HG02759 (cell line): Measurements from ENCODE around the gene PLIN3.
"Not testable (repeated sequence)": the region's sequence is repeated elsewhere in the genome, so short reads cannot be mapped to it uniquely, and the experiment has no call there.

Experiments used
- ATAC-seq: cut with Tn5 transposase; IDR thresholded peaks from one replicate; pipeline ENCODE4 v1.9.1; 2021; ENCODE audit warnings: mild to moderate bottlenecking, moderate library complexity; ENCODE audit not compliant: unreplicated experiment

The PLIN3 gene

DNA sequence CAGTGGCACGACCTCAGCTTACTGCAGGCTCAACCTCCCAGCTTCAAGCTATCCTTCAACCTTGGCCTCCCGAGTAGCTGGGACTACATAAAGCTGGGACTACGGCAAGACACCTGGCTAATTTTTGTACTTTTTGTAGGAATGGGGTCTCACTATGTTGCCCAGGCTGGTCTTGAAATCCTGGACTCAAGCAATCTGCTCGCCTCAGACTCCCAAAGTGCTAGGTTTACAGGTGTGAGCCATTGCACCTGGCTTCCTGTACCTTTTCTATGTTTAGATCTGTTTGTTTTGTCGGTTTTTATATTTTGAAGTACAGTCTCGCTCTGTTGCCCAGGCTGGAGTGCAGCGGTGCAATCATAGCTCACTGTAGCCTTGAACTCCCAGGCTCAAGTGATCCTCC is 18.4 kb downstream of the PLIN3 start:
- no peak for ATAC-seq

DNA sequence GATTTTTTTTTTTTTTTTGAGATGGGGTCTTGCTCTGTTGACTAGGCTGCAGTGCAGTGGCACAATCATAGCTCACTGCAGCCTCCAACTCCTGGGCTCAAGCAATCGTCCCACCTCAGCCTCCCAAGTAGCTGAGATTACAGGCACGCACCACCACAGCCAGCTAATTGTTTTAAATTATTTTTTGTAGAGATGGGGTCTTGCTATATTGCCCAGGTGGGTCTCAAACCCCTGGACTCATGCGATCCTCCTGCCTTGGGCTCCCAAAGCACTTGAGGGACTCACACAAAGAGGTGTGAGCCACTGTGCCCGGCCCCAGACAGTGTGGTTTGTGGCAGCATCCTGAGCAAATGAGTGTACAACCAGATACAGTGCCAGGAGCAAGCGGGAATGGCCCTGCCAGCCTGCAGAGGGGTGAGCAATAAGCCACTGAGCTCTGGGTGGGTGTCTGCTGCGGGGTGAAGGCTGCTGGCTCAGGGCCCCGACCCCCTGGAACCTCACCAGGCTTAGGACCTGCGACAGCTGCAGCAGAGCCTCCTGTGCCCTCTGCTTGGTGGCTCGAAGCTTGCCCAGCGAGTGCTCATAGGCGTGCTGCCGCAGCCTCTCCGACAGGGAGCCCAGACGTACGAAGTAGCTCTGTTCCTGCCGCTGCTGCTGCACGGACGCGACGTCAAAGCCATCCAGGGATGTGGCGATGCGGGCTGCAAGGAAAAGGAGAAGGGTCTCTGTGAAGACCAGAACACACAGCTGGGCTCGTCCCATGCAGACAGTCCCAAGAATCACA is 20.1 kb downstream of the PLIN3 start:
- no peak for ATAC-seq

DNA sequence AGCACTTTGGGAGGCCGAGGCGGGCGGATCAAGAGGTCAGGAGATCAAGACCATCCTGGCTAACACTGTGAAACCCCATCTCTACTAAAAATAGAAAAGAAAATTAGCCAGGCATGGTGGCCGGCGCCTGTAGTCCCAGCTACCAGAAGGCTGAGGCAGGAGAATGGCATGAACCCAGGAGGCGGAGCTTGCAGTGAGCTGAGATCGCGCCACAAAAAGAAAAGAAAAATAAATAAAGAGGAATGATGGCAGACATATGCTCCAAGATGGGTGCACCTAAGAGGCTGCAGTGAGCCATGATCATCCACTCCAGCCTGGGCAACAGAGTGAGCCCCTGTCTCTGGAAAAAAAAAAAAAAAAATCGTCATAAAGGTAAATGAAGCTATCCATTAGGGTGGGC is 21.5 kb downstream of the PLIN3 start:
- ATAC-seq, result not testable (repeated sequence)

DNA sequence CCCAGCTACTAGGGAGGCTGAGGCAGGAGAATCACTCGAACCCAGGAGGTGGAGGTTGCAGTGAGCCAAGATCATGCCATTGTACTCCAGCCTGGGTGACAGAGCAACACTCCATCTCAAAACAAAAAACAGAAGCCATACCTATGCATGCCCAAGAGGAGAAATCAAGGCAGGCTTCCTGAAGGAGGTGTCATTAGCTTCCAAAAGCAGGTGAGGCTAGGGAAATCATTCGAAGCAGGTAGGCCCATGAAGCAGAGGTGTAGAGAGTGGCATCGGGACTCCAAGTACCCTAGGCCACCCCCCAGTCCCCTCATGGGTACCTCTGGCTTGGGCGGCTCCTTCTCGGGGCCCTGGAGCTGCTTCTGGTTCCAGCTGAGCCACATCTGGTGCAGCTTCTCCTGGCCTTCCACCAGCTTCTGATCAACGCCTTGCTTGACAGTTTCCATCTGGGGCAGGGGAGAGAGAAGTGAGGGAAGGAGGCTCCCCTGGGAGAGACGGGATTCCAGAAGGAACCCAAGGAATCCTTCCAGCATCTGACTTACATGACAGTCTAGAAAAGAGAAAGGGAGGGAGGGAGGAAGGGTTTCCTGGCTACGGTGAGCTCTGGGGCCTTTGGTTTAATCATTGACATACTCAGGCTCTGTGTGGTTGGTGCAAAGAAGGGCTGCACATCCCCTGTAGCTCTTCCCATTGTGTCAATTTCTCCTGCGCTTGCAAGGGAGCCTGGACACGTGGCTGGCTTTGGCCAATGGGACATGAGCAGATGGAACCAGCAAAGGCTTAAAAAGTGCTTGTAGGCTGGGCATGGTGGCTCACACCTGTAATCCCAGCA is 22.9 kb downstream of the PLIN3 start:
- ATAC-seq, result no peak

DNA sequence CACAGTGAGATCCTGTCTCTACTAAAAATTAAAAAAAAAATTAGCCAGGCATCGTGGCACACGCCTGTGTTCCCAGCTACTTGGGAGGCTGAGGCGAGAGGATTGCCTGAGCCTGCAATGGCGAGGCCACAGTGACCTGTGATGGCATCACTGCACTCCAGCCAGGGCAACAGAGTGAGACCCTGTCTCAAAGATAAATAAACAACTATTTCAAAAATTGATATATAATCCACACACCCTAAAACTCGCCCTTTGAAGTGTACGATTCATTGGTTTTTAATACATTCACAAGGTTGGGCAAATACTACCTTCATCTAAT is 23.9 kb downstream of the PLIN3 start:
- no peak for ATAC-seq

DNA sequence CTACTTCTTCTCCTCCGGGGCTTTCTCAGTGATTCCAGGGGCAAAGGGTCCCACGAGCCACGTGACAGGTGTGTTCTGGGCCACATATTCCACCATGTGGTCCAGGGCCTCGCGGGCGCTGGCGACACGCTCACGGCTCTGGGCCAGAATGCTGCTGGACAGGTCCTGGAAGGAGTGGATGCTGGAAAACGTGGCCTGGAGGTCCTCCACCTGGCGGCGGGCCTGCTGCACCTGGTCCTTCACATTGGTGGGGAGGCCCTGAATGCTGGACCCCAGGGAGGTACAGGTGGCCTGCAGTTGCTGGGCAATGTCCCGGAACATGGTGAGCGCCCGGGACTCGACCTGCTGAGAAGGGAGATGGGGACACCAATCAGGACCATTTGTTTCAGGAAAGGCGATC is 28.3 kb downstream of the PLIN3 start:
- no peak for ATAC-seq

DNA sequence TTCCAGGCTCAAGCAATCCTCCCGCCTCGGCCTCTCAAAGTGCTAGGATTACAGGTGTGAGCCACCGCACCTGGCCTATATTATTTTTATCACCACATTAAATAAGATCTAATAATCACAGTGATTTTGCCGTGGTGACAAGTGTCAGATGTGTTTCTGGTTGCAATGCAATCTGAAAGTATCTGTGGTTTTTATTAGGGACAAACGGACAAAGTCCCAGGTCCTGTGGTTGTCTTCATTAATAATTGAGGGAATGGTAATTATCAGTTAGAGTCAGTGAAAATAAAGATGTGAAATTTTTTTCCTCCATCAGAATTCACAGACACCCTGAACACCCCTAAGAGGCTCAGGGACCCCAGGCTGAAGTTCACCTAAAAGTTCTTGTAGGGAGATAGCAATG is 34.7 kb downstream of the PLIN3 start:
- no peak for ATAC-seq

DNA sequence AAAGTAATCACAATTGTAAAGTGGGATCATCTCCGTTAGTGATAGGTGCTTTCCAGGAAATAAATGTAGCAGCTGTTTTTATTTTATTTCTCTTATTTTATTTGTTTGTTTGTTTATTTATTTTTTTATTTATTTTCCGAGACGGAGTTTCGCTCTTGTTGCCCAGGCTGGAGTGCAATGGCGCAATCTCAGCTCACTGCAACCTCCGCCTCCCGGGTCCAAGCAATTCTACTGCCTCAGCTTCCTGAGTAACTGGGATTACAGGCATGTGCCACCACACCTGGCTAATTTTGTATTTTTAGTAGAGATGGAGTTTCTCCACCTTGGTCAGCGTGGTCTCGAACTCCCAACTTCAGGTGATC is 35.5 kb downstream of the PLIN3 start:
- ATAC-seq, result not testable (repeated sequence)

DNA sequence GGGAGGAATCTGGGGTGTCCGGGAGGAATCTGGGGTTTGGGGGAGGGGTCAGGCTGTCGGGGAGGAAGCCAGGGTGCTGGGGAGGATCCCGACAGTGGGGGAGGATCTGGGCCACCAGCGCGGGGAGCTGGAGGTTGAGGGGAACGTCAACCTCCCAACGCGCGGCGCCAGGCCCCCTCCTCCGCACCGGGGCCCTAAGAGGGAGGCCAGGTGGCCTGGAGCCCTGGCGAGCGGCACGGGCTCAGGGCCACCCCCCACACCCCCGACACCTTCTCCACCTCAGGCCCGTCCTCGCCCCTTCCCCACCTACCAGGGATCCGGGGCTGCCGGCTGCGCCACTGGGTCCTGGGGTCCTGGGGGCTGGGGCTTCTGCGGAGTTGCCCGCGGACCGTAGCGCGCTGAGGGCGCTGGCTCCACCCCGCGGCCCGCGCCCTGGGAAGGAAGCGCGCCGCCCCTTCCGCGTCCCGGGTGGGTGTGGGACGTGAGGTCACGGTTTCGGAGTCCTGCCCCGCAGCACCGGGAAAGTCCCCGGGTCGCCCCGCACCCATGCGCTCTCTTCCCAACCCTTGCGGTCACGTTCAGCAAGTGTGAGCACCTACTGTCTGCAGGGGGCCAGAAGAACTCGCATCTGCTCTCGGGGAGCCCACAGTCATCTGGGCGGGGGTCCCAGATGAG is 36.0 kb downstream of the PLIN3 start, which contains the start of gene TICAM1:
Gene TICAM1 (minus strand): TSS at position 409 of the 675 bp plus-strand sequence. CDS start 13,335 bp downstream, outside the sequence.
- peak; percentile 80 for ATAC-seq

DNA sequence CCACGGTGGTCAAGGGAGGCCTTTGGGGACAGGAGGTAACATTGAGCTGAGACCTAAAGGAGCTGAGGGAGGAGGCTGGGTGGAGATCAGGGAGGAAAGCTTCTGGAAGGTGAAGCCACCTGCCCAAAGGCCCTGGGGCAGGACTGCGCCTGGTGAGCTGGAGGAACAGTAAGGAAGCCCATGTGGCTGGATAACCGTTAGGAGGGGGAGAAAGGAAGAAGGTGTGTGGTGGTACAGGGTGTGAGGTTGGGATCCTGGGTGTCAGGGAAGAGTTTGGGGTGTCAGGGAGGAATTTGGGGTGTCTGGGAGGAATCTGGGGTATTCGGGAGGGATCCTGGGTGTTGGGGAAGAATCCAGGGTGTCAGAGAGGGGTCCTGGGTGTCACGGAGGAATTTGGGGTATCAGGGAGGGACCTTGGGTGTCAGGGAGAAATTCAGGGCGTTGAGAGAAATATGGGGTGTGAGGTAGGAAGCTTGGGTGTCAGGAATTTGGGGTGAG is 36.6 kb downstream of the PLIN3 start:
- ATAC-seq, result no peak

DNA sequence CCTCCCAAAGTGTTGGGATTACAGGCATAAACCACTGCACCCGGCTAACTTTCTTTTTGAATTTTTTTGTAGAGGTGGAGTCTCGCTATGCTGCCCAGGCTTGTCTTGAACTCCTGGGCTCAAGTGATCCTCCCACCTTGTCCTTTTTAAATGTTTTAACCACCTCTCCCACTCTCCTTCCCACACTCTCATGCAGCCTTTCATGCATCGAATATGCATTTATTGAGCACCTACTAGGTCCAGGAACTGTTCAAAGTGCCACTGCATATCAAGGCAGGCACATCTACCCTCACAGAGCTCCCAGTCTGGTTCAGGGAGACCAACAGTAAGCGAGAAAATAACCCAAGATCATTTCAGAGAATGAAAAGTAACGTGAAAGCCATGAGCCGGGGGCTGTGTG is 37.1 kb downstream of the PLIN3 start:
- no peak for ATAC-seq

DNA sequence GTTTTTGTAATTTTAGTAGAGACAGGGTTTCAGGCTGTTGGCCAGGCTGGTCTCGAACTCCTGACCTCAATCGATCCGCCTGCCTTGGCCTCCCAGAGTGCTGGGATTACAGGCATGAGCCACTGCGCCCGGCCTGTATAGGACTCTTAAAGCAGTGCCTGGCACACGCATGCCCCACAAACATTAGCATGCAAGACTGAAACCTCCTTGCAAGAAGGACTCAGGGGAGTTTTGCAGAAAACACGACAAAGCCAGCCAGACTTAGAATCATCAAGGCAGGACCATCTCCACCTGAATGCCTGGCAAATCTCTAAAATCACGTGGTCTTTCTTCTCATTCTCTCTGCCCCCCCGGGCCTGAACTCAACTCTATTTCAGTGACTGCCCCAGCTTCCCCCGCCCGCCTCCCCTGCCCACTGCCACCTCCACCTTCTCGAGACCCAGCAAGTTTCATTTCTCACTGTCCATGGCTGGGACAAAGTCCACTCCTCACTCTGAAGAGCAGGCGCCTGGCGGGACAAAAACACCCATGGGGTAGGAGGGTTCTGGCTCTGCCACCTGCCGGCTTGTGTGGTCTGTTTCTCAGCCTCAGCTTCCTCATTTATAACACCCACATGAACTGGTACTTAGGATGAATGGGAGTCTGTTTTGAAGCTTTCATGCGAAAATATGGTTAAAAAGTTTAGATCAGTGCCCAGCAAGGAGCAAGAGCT is 38.3 kb downstream of the PLIN3 start:
- no peak for ATAC-seq

DNA sequence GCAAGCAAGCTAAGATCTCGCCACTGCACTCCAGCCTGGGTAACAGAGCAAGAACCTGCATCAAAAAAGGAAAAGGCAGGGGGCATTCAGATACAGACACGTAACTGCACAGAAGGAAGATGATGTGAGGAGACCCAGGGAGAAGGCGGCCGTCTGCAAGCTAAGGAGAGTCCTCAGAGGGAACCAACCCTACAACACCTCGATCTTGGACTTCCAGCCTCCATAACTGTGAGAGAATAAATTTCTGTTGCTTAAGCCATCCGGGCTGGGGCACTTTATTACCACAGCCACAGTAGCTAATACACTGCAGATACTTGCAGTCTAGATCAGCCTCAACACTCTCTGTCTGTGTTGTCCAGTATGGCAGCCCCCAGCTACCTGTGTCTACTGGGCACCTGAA is 43.9 kb downstream of the PLIN3 start:
- ATAC-seq, result no peak

DNA sequence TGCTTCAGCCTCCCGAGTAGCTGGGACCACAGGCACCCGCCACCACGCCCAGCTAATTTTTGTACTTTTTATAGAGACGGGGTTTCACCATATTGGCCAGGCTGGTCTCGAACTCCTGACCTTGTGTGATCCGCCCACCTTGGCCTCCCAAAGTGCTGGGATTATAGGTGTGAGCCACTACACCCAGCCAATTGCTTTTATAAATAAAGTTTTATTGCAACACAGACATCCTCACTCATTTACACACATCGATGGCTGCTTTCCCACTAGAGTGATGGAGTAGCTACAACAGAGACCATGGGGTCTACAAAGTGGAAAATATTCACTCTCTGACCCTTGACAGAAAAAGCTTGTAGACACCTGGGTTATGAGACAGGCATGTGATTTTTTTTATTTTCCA is 45.1 kb downstream of the PLIN3 start:
- ATAC-seq, result not testable (repeated sequence)

DNA sequence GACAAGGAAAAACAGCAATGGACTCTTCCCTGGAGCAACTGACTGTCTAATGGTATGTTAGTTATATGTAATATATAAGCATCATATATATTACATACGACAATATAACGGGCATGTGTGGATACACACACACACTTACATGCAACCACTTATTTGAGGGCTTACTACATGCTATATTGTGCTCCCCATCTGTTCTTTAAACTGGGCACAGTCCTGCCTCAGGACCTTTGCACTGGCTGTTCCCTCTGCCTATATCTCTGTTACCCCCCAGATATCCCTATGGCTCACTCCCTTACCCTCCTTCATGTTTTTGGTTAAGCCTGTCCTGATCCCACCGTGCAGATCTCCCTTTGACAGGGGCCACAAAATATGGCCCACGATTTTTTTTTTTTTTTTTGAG is 46.2 kb downstream of the PLIN3 start:
- no peak for ATAC-seq

DNA sequence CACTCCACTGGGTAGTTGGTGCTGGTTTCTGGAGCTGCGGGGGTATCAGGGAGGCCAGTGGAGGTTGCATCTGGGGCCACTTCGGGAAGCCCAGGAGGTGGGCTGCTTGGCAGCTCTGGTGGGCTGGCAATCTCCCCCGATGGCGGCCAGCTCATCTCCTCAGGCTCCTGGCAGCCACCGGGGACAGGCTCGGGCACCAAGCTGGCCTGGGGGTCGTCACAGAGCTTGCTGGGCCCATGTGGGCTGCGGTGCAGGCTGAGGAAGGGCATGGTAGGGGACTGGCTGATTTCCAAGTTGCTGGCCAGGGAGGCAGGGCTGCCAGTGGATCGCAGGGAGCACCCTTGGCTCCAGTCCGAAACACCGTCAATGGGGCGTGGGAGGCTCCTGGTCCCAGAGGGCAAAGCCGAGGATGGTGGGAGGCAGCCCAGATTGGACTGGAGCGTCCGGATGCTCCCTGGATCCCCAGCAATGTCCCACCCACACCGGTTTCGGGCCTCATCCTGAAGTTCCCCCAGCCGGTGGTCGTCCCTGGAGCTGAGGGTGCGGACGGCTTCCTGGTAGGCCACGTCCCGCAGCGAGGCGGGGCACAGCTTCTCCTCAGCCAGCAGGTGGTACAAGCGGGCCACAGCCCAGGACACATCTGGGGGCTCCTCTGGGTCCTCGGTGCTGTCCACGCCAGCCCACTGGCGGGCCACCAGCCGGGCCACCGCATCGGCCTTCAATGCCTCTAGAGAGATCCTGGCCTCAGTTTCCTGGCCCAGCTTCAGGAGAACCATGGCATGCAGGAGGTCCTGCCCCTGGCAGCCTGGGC is 49.8 kb downstream of the PLIN3 start:
- no peak for ATAC-seq

DNA sequence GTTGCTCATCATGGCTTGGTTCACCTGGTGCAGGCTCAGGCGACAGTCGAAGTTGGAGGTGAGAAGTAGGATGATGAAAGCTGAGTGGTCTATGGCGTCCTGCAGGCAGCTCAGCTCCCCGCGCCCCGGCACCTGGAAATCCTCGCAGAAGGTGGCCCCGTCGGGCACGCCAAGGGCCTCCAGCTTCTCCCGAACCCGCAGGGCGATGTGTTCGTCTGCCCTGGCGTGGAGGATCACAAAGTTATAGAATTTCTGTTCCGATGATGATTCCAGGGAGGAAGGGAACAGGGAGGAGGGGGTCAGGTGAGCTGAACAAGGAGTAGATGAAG is 50.6 kb downstream of the PLIN3 start:
- no peak for ATAC-seq

DNA sequence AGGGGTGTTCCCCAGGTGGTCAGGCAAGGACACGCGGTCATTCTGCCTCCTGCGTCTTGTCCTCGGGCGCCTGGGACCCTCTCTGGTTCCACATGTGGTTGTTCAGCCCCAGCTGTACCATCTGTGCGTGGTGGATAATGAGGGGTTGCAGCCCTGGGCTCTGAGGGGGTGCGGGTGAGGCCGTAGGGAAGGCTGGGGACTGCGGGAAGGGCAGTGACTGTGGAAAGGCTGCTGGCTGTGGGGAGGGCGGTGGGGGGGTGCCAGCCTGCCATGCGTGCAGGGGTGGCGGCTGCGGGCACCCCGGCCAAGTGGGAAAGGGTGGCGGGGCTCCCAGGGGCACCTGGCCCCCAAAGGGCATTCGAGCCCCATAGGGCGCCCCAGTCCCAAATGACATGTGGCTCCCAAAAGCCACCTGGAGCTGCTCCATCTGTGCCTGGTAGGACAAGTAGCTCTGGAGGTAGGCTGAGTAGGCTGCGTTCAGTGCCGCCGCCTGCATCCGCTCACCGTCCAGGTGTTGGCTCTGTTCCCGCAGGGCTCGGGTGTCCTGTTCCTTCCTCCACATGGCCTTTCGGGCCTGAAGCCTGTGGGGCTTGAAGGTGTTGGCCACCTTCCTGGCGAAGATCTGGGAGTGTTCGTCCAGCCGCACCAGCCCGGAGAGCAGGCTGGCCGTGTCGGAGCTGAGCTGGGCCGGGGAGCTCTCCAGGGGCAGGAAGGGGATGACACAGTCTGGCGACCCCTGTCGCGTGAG is 51.1 kb downstream of the PLIN3 start:
- no peak for ATAC-seq

DNA sequence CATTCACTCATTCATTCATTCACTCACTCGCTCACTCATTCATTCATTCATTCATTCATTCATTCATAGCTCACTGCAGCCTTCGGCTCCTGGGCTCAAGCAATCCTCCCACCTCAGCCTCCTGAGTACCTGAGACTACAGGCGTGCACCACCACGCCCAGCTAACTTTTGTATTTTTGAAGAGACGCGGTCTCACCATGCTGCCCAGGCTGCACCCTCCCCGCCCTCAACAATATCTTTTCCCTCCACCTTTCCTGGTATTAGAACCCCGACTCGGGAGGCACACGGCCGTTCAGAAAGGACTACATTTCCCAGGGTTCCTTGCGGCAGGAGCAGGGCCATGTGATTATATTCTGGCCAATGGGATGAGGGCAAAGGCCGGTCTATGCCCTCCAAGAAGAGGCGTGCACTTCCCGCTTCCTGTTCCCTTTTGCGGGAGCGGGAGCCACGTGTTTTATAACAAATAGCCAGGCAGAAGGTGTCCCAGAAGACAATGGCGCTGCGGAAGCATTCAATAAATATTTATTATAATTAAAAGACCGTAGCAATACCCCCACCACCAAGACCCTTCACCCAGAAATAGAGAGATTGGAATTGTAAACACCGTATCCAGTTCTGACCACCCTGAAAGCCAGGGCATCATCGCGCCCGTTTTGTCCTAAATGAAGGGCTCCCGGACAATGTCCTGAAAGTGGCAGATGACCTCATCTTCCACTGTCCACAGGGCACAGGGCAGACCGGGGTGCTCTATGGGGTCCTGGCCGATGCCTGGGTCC is 51.9 kb downstream of the PLIN3 start:
- ATAC-seq, result no peak
